Activated T-cell treated with anti-CD3 and anti-CD28 coated beads for 24 hours (primary cell): ENCODE results near the gene POGZ.

Experiments used
- DNase-seq: peaks from one replicate; pipeline ENCODE4 v3.0.0-alpha.2; 2020; ENCODE audit warnings: low read depth

The POGZ gene

GRCh38 chr1:151372058-151372934, 87.0 kb downstream of the POGZ start, which contains the start of gene SELENBP1:
TSS of gene SELENBP1 (minus strand) at chr1:151372705. CDS start at chr1:151372641, 64 bp downstream.
- no peak for DNase-seq

- no peak for DNase-seq
Observed at GRCh38 chr1:151371370-151372057, 87.8 kb downstream of the POGZ start.

- no peak for DNase-seq
Observed at GRCh38 chr1:151370211-151370911, 88.9 kb downstream of the POGZ start.

GRCh38 chr1:151369621-151370048, 89.7 kb downstream of the POGZ start:
- no peak for DNase-seq

- no peak for DNase-seq
Observed at GRCh38 chr1:151369302-151369610, 90.0 kb downstream of the POGZ start.

GRCh38 chr1:151368393-151369301, 90.6 kb downstream of the POGZ start:
- no peak for DNase-seq

- no peak for DNase-seq
Observed at GRCh38 chr1:151367658-151368392, 91.5 kb downstream of the POGZ start.

- DNase-seq = no peak
Observed at GRCh38 chr1:151364996-151365395, 94.3 kb downstream of the POGZ start.

- no peak for DNase-seq
Observed at GRCh38 chr1:151362308-151363155, 96.8 kb downstream of the POGZ start.

- no peak for DNase-seq
Observed at GRCh38 chr1:151361883-151362282, 97.4 kb downstream of the POGZ start.

- no peak for DNase-seq
Observed at GRCh38 chr1:151356696-151357095, 102.6 kb downstream of the POGZ start.
